OCI-M2 (cell line): ENCODE results near the gene RAPGEF1.
"Not testable (repeated sequence)": the region's sequence is repeated elsewhere in the genome, so short reads cannot be mapped to it uniquely, and the experiment has no call there.

Experiments used
- DNase-seq: peaks from one replicate; lab custom pipeline; 2025; ENCODE audit not compliant: unreplicated experiment; lab: John Stamatoyannopoulos, UW

Gene RAPGEF1

DNA sequence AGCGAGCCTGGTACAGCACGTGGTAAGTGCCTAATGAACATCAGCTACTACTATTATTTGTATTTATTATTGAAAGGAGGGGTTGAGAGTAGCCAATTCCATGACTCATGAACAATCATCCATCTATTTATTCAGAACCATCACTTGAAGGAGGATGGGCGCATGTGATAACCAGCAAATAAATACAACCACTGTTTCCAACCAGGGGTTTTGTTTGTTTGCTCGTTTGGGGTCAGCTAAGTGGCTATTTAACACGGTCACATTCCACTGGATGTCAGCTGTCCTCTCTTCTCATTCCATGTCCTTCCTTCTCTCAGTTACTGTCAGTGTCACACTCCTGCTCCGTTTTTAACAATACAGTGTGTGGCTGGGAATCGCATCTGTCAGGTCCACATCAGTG is 8.6 kb downstream of the RAPGEF1 start:
- no peak for DNase-seq

DNA sequence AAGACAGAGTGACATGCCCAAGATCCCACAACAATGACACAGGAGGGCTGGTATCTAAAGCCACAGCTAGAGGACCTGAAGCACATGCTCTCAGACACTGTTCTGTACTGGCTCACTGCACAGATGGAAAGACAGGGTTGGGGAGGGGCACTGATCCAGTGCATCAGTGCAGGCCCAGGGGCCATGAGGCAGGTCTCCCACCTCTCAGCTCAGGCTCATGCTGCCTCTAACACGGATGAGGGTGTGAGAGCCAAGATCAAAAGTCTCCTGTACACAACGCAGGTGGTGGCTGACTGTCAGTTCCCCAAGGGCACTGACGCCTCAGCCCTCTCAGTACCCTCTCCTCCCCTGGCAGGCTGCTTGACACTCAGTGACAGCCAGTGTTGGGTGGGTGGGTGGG is 10.9 kb downstream of the RAPGEF1 start:
- DNase-seq = no peak

DNA sequence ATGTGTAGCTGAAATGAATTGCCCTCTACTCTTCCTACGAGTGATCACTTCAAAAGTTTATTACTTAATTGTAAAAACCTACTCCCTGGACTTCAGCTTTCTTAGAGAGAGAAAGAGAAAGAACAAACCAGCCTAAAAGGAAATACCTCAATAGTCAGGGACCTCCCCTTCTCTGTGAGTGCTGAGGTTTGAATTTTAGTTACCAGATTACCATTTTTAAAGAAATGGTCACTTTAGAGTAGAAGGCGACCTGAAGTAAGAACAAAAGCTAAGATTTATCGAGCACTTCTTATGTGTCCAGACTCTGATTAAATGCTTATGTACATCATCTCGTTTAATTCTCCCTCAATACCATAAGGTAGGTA is 11.3 kb downstream of the RAPGEF1 start:
- no peak for DNase-seq

GRCh38 chr9:131727795-131728545 is 11.9 kb downstream of the RAPGEF1 start:
- DNase-seq = no peak

DNA sequence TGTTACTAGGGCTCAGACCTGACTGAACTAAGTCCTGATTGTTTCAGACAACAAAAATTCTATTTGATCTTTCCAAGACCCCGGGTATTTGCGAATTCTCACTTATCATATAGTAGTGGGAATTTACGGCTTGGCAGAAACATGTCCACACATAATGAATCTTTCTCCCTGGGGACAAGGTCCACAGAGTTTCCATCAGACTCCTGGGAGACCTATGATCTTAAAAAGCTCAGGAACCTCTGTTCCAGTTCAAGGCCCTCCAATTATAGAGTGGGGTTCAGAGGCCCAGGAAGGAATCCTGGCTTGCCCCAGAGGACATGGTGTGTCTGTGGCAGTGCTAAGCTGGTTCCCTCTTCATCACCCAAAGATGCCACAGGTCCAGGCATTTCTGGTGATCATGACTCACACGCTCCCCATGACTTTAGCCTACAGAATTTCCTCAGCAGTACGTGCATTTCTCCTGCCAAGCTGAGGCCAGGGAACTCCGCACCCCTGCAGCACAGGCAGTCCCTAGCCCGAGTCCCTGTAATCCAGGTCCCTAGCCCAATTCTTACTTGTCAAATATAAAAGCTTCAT is 12.6 kb downstream of the RAPGEF1 start:
- DNase-seq = no peak

DNA sequence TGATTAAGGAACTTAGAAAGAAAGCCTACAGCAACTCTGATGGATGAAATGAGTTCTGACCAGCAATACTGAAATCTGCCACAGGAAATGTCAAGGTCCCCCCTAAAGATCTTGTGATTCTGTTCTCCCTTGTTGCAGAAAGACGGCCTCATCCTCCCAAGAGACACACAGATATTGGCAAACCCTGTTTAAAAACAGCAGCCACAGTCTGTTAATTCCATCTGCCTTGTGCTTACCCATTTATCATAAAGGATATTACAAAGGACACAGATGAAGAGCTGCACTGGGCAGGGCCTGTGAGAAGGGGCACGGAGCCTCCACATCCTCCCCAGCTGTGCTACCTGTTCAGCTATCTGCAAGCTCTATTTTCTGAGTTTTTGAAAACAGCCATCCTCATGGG is 15.2 kb downstream of the RAPGEF1 start:
- DNase-seq = no peak

GRCh38 chr9:131723632-131724031 is 16.2 kb downstream of the RAPGEF1 start:
- no peak for DNase-seq

DNA sequence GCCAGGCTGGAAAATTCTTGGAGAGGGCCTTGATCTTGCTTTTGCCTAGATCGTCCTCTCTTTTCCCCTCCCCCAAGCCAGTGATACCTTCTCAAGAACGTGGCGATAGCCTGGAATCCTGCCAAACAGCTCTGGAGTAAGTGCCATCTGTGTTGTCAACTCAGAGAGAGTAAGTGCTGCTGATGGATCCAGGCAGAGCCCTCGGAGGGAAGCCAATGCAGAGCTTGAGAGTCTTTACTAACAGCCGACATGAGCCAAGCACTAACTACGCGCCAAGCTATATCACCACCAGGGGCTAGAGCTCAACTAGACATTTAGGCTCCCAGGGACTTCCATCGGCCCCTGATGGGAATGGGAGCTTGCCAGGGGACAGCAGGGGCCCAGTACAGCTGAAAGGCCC is 17.6 kb downstream of the RAPGEF1 start:
- no peak for DNase-seq

- no peak for DNase-seq
Observed at GRCh38 chr9:131721076-131721475, 18.8 kb downstream of the RAPGEF1 start.

DNA sequence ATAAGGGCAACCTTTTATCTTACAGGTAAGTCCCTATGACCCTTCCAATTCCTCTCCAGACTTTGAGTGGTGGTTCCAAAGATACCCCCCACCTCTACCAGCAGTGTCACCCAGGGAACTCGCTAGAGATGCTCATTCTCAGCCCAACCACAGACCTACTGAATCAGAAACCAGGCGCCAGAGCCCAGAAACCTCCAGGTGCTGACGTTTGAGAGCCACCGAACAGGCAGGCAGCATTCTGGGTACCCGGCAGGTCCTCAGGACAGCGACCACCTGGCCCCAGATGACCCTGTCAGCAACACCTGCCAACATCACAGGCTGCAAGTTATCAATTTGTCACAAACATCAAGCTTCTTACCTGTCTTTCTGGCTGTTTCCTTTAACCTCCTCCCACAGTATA is 19.5 kb downstream of the RAPGEF1 start:
- no peak for DNase-seq

DNA sequence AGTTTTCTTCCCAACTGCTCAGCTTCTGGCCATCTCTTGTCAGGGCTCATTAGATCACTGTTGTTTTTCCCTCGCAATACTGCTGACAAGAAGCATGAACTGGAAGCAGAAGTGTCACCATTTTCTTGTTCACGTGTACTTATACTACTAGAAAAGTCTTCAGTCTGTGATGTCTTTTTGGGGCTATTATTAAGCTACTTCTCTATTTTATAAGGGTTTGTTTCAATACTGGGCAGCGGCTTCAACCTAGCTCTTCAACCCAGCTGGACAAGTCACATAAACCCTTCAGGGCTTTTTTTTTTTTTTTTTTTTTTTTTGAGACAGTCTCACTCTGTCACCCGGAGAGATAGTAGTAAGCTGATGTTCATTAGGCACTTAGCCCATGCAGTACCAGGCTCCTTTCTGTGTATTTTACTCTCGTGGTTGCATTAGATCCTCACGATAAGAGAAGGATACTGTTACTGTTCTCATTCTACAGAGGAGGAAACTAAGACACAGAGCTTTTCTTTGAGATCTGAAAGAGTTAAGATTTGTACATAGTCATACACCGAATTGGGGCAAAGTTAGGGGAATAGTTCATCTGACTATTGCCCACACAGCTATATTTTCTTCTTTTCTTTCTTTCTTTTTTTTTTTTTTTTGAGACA is 20.5 kb downstream of the RAPGEF1 start:
- no peak for DNase-seq

DNA sequence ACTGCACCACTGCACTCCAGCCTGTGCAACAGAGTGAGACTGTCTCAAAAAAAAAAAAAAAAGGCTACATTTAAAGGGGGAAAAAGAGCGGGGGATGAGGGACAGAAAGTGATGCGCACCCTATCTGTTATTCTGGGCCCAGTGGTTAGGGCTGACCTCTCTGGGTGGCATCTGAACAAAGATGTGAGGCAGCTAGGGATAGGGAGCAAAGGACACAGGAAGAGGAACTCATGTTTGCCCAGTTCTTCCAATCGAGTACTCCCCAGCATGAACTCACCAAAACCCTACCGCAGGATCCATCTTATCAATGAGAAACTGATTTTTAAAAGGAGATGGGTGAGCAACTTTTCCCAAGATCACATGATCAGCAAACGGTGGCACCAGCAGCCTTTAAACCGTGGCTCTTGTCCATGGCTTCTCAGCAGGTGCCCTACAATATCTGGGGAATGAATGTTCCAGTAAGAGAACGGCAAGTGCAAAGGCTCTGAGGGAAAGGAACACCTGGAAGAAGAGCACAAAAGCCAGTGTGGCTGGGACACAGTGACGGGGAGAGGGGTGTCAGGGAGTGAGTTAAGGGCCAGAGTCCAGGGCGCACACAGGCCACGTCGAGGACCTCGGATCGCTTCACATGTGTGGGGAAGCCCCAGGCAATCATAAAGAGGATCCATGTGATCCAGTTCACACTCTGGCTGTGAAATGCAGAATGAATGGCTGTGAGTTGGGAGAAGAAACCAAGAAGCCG is 22.0 kb downstream of the RAPGEF1 start:
- DNase-seq = no peak

DNA sequence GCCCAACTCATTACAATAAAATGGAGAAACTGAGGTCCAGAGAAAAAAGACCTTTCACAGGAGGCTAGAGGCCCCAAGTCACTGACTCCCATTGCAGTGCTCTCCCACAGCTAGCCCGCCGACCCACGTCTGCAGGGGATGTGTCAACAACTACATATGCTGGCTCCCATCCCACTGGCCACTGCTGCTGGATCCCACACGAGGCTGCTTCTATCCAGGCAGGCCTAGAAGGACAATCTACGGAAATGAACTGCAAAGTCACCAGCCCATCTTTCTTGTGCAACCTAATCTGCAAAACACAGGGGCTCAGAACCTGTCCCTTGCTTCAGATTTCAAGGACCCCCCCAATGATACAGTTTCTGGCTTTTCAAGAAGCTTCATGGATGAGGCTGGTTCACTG is 24.0 kb downstream of the RAPGEF1 start:
- DNase-seq = no peak

DNA sequence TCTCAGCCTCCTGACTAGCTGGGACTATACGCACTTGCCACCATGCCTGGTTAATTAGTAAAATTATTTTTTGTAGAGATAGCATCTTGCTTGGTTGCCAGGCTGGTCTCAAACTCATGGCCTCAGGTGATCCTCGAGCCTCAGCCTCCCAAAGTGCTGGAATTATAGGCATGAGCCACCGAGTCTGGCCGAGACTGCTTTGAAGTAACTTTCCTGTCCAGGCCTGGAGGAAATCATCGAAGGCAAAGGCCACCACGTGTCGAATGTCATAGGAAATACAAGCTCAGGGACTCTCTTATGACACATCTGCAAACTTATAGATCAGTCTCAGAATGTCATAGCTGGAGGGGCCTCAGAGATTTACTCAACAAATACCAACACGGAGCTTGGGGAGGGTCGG is 25.1 kb downstream of the RAPGEF1 start:
- no peak for DNase-seq

DNA sequence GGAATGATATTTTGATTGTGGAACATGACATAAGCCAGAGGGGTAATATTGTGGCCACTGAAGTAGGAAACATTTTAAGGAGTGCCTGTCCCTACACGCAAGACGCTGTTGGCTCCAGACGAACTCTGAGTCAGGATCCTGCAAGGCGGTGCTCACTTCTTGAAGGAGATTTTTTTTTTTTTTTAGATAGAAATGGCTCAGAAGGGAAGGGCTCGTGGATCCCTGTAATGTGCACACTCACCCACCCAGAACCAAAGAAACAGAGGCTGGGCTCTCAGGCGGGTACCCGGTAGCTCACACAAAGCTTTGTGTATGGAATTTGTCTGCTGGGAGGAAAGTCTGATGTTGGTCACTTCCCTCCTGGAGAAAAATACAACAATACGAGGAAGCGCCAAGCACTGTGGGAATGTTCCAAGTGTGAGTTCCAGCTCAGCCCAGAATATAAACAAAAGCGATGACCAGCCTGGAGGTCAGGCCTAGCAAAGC is 25.7 kb downstream of the RAPGEF1 start:
- no peak for DNase-seq

- DNase-seq = no peak
Observed at GRCh38 chr9:131713016-131713415, 26.9 kb downstream of the RAPGEF1 start.

- no peak for DNase-seq
Observed at GRCh38 chr9:131712151-131712716, 27.6 kb downstream of the RAPGEF1 start.

DNA sequence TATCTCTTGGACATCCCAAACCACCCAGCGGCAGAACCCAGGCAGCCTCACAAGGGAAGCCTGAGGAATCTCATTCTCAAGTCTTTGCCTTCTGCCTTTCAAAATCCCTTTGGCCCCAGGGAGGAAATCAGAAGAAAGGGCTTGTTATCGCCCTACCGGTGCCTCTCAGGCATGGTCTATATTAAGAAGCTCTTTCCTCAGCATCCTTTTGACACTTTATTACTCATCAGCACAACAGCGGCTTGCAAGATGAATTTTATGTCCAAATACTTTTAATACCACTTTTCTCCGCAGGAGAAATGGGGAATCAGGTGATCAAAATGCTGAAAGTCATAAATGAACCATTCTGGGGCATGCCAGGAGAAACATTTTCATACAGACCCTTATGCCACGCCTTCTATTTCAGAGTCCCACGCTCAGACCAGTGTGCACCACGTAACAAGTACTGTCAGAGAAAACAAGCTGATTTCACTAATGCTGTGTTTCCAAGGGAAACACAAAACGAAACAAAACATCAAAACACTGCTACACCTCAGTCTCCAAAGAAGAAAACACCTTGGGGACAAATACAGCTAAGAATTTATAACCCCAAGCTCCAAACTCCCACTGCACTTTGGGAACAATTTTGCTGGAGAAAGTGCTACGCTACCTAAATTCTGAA is 30.0 kb downstream of the RAPGEF1 start:
- DNase-seq = no peak

GRCh38 chr9:131709010-131709770 is 30.7 kb downstream of the RAPGEF1 start:
- DNase-seq = not testable (repeated sequence)
